SH-SY5Y (cell line): Measurements from ENCODE around the gene CHRNA4.

Source experiments
- GATA2 ChIP-seq: IDR thresholded peaks from 2 replicates; pipeline ENCODE4 v1.6.1; 2011; ENCODE audit warnings: mild to moderate bottlenecking, low read depth, low read length
- GATA3 ChIP-seq: IDR thresholded peaks from 2 replicates; pipeline ENCODE4 v1.6.1; 2011; ENCODE audit warnings: low read depth, mild to moderate bottlenecking, low read length, moderate library complexity

The CHRNA4 gene

GRCh38 chr20:63356931-63357879, 3.9 kb downstream of the CHRNA4 start:
- TF ChIP-seq GATA2: no peak
- TF ChIP-seq GATA3: no peak

- no peak for TF ChIP-seq GATA2
- no peak for TF ChIP-seq GATA3
These were observed 4.6 kb downstream of the CHRNA4 start for GRCh38 chr20:63356511-63356910.

GRCh38 chr20:63355781-63356295, 5.3 kb downstream of the CHRNA4 start:
- TF ChIP-seq GATA2 (no peak), GATA3 (no peak)

DNA sequence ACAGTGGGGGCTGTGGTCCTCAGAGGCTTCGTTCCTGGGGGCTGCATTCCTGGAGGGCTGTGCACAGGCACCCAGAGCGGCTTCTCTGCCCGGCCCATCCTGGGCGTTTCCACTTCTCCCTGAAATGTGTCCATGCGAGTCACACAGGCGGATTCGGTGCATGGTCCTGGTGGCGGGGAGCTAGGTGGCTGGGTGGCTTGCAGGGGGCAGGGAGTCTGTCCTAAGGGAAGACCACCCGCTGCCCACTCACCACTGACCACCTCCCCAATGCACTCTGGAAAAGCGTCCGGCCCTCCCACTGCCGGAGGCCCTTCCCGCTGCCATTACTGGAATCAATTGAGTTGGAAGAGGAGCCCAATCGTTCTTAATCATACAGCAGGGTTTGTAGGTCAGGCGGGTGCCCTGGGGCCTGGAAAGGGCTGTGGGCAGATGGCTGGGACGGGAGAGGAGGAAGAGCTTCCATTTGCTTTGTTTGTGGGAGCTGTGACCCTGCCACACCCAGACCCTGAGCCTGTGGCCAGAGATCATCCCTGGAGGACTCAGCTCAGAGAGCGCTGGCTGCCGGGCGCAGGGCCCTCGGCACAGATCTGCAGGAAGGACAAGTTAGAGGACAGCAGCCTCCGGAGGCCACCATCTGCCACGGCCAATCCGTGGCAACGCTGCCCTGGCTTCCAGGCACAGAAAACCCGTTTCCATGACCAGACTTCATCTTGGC, 6.4 kb downstream of the CHRNA4 start:
- TF ChIP-seq GATA2: no peak
- TF ChIP-seq GATA3: no peak

DNA sequence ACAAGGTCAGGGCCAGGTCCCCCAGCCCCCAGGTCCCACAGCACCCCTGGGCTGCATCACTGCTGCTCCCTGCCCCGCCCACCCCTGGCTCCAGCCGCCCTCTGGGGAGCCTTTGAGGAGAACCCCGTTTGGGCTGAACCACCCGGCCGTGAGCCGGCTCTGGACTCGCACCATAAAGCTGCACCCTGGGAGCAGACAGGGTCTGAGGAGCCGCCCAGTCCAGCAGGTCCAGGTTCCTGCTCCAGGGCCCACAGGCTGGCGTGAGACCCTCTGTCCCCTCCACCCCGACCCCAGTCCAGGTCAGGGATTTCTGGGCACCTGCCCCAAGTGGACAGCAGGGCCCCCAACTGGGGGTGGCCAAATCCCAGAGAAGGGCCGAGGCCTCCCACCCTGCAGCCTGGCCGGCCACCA, 8.3 kb downstream of the CHRNA4 start:
- TF ChIP-seq GATA2 (no peak), GATA3 (no peak)

GRCh38 chr20:63351811-63352591, 9.1 kb downstream of the CHRNA4 start:
- no peak for TF ChIP-seq GATA2
- no peak for TF ChIP-seq GATA3

- TF ChIP-seq GATA3 (no peak), GATA2 (no peak)
These were observed 9.8 kb downstream of the CHRNA4 start for GRCh38 chr20:63351326-63351700.

- TF ChIP-seq GATA3: no peak
- TF ChIP-seq GATA2: no peak
These were observed 10.4 kb downstream of the CHRNA4 start for GRCh38 chr20:63350597-63351325.

DNA sequence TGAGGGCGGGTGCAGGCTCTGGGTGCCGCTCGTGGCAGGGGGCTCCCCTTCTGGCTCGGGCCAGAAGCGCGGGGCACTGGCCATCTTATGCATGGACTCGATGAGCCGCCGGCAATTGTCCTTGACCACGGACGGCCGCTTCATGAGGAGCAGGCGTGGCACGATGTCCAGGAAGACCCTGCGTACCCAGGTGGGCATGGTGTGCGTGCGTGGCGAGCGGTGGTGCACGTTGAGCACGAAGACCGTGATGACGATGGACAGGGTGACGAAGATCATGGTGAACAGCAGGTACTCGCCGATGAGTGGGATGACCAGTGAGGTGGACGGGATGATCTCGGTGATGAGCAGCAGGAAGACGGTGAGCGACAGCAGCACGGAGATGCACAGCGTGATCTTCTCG, 11.0 kb downstream of the CHRNA4 start:
- TF ChIP-seq GATA3: no peak
- TF ChIP-seq GATA2: no peak

- no peak for TF ChIP-seq GATA2
- TF ChIP-seq GATA3: no peak
These were observed 11.6 kb downstream of the CHRNA4 start for GRCh38 chr20:63349516-63349895.

DNA sequence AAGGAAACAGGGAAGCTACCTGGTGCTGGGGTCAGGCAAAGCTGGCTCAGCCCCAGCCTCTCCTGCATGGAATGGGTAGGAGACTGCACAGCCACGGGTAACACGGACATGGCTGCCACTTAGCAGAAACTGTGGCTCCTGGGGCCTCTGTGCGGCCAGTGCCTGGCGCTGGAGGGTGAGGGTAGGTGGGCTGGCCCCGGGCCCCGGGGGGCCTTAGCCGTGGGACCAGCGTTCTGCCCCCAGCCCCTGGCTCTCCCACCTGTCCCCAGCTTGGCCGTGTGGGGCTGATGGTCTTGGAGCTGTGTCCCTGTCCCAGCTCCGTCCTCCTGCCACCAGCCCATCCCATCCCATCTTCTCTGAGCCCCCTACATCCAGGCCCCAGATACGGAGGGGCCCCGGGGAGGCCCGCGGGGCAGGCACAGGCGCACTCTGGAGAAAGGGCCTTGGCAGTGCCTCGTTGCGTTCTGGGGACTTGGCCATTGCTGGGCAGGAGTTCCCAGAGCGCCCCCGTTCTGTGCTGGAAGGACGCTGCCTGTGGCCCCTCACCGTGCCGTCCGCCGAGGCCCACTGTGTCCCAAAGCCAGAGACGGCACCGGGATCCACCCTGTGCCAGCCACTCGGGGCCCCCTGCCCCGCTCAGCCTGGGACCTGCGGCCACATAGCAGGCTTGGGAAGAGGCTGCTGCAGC, 12.2 kb downstream of the CHRNA4 start:
- TF ChIP-seq GATA3: no peak
- TF ChIP-seq GATA2: no peak

DNA sequence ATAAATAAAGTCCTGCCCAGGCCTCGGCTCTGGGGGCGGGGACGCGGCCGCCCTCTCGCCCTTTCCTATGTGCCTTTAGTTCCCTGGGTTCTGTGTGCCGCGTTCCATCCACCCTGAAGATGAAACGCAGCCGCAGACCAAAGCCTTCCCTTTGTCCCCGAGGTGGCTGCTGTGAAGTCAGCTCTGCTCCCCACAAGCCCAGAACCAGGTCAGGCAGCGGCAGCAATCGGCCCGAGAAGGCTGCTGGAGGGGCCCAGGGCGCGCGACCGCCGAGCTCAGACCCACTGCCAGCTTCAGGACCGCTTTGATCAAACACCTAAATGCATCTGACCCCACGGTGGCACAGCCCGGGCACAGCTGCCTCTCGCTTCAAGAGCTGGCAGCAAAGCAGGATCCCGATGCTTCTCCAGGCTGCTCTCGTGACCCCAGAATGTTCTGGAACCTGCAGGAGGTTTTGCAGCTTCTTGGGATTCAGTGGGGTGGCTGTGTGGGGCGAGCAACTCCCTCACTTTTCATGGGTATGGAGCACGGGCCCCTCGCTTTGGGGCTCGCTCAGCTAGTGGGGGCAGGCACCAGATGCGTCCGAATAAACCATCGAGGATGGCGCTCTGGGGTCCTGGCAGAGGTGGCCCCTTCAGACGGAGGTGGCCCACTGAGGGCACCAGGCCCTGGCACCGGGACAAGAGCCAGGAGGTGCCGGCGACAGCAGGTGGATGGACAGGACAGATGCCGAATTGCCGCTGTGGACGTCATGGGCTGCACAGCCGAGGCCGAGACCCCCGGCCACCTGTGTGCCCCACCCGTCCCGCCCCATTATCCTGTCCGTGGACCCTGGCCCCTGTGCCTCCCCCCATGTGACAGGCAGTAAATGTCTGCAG, 13.0 kb downstream of the CHRNA4 start:
- TF ChIP-seq GATA3 (no peak), GATA2 (no peak)
